COLO829 (cell line): Measurements from ENCODE around the gene REST.
"Not testable (repeated sequence)": the region's sequence is repeated elsewhere in the genome, so short reads cannot be mapped to it uniquely, and the experiment has no call there.

Experiments used
- DNase-seq: peaks from one replicate; pipeline ENCODE4 v3.0.0; 2012; ENCODE audit warnings: low spot score

Gene REST

DNA sequence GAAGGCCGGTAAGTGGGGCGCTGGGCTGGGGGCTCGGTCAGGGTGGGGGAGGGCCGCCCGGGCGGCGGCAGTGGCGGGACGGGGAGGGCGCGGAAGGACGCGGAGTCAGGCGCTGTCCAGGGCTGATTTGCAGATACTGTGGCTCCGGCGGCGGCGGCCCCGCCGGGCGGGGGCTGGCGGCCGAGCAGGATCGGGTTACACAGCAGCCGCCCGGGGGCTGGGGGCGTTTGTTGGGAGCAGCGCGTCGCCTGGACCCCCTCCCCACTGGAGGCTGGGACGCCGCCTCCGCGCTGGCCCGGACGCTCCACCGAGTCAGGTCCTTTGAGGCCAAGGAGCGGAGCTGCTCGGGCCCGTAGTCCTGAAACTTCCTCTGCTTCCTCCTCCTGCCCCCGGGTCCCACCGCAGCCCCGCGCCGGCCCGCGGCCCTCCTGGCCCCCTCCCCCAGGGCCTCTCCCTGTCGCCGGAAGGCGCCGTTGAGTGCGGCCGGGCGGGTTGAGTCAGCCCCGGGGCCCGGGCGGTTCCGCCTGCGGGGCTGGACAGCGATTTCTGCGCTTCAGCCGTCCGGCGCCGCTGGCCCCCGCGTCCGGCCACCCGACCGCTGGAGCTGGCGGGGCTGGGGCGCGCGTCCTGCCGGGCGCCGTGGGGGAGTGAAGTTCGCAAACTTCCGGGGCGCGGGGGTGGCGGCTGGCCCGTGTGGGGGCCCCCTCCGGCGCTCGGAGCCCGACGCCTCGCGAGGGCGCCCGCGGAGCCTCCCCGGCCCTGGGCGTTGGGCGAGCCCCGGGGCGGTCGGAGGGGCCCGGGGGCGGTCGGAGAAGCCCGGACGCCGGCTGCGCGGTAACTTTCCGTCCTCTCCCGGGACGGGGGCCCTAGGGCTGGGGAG, 746 bp downstream of the REST start:
- DNase-seq, result peak; percentile 86

GRCh38 chr4:56909086-56909894, 1.6 kb downstream of the REST start:
- DNase-seq, result peak; percentile 78

GRCh38 chr4:56910172-56910967, 2.7 kb downstream of the REST start:
- DNase-seq, result peak; percentile 20

DNA sequence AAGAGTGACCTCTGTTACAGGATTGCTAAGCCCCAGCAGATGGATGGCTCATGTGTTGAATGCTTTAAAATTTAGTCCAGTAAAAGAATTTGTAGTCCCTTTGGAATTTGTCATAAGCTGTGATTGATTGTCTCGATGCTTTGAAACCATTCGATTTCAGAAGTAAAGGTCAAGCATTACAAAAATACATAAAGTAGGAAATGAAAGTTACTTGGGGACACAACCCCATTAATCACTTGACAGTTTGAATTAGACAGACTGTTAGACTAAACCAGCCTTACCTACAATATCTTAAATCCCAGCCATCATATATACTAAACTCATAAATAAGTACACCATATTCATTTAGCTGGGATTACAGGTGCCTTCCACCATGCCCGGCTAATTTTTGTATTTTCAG, 6.6 kb downstream of the REST start:
- DNase-seq, result no peak

DNA sequence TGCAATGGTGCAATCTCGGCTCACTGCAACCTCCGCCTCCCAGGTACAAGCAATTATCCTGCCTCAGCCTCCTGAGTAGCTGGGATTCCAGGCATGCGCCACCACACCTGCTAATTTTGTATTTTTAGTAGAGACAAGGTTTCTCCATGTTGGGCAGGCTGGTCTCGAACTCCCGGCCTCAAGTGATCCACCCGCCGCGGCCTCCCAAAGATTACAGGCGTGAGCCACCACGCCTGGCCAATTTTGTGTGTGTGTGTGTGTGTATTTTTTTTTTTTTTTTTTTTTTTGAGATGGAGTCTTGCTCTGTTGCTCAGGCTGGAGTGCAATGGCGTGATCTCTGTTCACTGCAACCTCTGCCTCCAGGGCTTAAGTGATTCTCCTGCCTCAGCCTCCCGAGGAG, 7.3 kb downstream of the REST start:
- DNase-seq, result not testable (repeated sequence)

DNA sequence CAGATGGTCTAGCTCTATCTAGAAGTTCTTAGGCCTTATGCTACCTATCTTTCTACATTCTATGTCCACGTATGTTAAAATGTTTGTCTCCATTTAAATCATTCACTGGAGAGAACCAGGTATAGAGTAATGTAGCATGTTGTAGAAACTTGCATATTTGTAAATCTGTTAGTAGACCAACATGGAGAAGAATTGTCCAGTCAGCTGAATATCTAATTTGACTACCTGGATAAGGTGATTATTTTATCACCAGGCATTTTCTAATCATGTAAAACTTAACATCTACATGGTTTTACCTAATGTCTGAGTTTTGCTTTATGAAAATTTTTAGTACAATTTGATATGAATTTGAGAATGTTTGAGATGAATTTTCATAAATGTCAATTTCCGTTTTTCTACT, 19.5 kb downstream of the REST start:
- no peak for DNase-seq

DNA sequence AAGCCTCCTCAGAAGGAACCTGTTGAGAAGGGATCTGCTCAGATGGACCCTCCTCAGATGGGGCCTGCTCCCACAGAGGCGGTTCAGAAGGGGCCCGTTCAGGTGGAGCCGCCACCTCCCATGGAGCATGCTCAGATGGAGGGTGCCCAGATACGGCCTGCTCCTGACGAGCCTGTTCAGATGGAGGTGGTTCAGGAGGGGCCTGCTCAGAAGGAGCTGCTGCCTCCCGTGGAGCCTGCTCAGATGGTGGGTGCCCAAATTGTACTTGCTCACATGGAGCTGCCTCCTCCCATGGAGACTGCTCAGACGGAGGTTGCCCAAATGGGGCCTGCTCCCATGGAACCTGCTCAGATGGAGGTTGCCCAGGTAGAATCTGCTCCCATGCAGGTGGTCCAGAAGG, 22.9 kb downstream of the REST start:
- no peak for DNase-seq

DNA sequence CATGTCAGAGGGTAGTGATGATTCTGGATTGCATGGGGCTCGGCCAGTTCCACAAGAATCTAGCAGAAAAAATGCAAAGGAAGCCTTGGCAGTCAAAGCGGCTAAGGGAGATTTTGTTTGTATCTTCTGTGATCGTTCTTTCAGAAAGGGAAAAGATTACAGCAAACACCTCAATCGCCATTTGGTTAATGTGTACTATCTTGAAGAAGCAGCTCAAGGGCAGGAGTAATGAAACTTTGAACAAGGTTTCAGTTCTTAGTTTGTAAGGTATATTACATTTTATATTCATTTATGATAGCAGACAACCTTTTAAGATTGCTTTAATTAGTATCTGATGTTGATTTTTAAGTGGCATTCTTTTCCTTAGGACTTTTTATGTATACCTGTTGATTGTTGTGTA, 24.2 kb downstream of the REST start:
- no peak for DNase-seq

GRCh38 chr4:56937262-56937661, 29.6 kb downstream of the REST start:
- no peak for DNase-seq

DNA sequence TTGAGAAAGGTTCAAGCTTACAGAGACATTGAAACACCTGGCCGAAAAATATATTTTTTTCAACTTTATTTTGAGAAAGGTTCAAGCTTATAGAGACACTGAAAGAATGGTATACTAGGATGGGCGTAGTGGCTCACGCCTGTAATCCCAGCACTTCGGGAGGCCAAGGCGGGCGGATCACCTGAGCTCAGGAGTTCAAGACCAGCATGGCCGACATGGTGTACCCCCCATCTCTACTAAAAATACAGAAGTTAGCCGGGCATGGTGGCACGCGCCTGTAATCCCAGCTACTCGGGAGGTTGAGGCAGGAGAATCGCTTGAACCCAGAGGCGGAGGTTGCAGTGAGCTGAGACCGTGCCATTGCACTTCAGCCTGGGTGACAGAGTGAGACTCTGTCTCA, 32.1 kb downstream of the REST start:
- DNase-seq, result not testable (repeated sequence)

DNA sequence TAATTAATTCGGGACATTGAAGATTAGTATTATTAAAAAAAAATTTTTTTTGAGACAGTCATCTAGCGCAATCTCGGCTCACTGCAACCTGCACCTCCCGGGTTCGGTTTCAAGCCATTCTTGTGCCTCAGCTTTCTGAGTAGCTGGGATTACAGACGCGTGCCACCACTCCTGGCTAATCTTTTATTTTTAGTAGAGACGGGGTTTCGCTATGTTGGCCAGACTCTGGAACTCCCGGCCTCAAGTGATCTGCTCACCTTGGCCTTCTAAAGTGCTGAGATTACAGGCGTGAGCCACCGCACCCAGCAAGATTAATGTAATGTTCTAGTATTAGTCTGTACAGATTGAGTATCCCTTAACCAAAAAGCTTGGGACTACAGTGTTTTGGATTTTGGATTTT, 32.7 kb downstream of the REST start:
- DNase-seq, result no peak

DNA sequence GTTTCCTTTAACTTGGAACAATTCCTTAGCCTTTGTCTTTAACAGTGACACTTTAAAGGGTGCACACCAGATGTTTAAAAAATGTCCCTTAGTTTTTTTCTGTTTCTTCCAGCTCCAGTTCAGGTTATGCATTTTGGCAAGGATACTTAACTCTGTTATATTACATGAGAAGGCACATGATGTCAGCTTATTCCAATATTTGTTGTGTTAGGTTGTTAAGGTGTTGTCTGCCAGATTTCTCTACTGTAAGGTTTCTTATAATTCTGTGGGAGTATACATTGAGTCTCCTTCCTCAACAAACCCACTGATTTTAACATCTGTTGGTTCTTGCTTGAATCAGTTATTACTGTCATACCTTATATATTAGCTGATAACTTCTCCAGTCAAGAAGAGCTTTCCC, 33.3 kb downstream of the REST start:
- DNase-seq, result no peak

DNA sequence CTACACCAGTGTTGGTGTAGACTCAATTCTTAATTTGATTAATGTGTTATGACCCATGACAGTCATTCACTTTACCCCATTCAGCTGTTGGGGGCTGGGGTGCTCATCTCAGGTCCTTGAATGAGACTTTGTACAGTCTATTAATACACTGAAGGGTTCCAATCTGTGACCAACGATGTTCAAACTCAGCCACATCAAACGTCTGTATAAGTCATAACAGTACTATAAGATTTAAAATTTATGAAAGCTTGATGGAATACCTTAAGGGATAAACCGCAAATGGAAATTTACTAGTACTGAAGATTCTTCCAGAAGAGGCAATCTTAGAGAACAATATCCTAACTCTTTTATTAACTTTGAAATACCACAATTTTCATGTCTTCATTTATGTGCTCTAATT, 33.7 kb downstream of the REST start:
- DNase-seq, result no peak

DNA sequence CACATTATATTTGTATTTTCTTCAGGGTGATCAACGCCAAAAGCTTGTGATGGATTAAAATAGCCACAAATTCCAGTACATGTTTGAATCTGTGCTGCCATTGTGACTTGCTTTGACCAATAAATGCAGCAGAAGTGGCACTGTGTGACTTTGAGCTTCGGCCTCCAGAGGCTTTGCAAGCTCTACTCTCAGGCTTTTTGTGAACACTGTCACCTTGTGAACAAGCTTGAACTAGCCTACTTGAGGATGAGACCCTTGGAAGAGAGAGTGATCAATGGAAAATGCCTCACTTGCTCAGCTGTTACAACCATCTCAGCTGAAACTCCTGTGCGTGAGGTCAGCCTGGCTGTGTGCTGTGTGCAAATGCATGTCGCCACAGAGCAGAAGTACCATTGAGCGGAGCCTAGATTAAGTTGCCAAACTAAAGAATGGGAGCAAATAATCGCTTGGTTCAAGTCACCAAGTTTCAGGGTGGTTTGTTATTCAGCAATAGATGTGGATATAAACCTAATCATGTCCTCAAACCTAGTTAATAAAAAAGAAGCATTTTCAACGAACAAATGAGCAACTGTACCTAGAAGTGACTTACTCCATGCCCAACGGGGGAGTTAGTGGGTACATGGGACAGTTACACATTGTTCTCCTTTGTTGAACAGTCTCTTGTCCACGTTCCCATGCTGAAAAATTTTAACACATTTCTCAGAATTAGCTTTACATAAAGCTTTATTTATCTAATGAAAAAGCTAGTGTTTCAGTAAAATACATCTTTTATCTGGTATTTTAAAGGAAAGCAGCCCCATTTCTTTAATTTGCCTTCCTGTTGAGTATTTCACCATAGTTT, 46.2 kb downstream of the REST start:
- peak; percentile 48 for DNase-seq

DNA sequence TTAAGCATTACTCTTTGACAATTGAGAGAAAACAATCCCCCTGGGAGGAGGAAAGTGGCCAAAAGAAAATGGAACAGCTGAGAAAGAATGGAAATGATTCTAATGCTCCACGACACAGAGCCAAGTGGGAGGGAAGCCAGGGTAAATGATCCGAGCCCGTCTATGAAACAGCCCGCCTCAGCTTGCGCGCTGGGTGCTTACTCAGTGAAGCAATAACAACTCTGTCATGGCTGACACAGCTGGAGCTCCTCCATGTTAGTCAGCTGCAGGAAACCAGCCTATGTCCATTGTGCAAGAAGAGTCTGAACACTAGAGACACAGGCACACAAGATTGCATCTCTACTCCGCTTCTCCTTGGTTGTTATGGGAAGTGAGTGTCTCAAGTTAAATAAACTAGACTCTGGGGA, 50.4 kb downstream of the REST start:
- no peak for DNase-seq

- no peak for DNase-seq
These were observed 51.4 kb downstream of the REST start for GRCh38 chr4:56959100-56959499.

DNA sequence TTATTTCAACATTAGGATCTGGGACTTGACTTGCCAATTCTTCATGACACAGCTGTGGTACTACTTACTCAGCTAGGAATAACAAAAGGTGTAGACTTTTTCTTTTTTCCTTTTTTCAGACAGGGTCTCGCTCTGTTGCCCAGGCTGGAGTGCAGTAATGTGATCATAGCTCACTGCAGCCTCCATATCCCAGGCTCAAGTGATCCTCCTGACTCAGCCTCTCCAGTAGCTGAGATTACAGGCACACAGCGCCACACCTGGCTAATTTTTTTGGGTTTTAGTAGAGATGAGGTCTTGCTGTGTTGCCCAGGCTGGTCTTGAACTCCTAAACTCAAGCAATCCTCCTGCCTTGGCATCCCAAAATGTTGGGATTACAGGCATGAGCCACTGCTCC, 53.4 kb downstream of the REST start:
- DNase-seq, result no peak

DNA sequence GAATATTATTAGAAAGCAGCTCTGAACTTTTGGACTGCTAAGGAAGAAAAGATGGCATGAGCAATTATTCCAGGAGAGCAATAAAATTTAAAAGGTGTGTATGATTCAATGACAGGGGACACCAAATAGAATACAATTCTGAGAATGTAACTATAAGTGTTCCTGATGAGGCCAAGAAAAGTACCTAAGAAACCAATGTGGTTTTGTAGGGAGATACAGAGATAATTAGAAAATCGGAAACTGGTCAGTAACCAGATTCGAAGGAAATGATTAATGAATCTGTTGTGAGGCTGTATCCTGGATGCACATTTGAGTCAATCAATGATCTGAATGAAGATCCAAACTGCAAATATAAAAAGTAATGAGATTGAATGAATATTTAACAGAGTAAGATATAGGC, 63.7 kb downstream of the REST start:
- DNase-seq, result no peak

GRCh38 chr4:56972389-56972788, 64.7 kb downstream of the REST start:
- no peak for DNase-seq

DNA sequence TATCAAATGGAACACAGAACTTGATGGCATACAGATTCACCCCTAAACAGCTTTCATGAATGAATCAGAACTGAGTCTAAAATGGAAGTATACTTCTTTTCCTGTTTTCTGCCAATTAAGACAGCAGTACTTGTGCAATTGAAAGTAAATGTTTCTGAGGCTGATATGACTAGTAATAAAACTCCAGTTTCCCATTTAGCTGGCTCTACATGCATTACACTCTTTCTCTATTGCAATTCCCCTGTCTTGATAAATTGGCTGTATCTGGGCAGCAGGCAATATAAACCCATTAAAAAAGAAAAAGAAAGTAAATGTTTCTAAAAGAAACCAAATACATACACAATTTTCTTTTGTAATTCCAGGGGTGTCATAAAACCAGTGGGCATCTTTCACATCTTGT, 65.1 kb downstream of the REST start:
- no peak for DNase-seq

GRCh38 chr4:56973336-56973735, 65.6 kb downstream of the REST start:
- DNase-seq, result no peak
